Peyer's patch (tissue), 4 donors: ENCODE results near the gene NPB. TPM values are rescaled to one million over a fixed set of nuclear protein-coding genes. Genes with fewer than 3 reads are reported as not detected.
A peak's percentile ranks its signal among the peaks of the same experiment; 100 is the strongest.

Source experiments
- DNase-seq, 3 donors: peaks; one replicate each; pipeline ENCODE4 v3.0.0-alpha.2; 2017 to 2019
- H3K27ac ChIP-seq, 4 donors: fragments of 200-600 bp; sonication (generic); one replicate each; pipeline ENCODE4 v1.5.1; 2016 to 2019
- H3K27me3 ChIP-seq, 2 donors: fragments of 200-600 bp; sonication (generic); one replicate each; pipeline ENCODE4 v1.5.1; 2019
- H3K36me3 ChIP-seq, 3 donors: fragments of 200-600 bp; sonication (generic); one replicate each; pipeline ENCODE4 v1.5.1; 2016 to 2019
- H3K4me1 ChIP-seq, 4 donors: fragments of 200-600 bp; sonication (generic); one replicate each; pipeline ENCODE4 v1.5.1; 2016 to 2019
- H3K4me3 ChIP-seq, 4 donors: fragments of 200-600 bp; sonication (generic); 1 replicate in 3 of 4; 2 replicates in 1 of 4; pipeline ENCODE4 v1.5.1; 2016 to 2019; ENCODE audit warnings: mild to moderate bottlenecking in 1 of 4
- H3K9me3 ChIP-seq, 4 donors: fragments of 200-600 bp; sonication (generic); one replicate each; pipeline ENCODE4 v1.5.1; 2016 to 2019; ENCODE audit warnings: mild to moderate bottlenecking in 1 of 4
- CTCF ChIP-seq, 6 experiments: fragments of 450-650 bp in 4 of 6; fragments of 200-600 bp in 2 of 6; sonication (generic) in 1 of 6; IDR thresholded peaks; one replicate each; pipeline ENCODE4 v1.5.1; 2017 to 2019; ENCODE audit warnings: antibody characterized with exemption in 6 of 6, mild to moderate bottlenecking in 3 of 6, moderate library complexity in 1 of 6
- POLR2A ChIP-seq, 2 donors: fragments of 450-650 bp; IDR thresholded peaks; one replicate each; pipeline ENCODE4 v1.5.1; 2017; ENCODE audit warnings: antibody characterized with exemption in 2 of 2, mild to moderate bottlenecking in 2 of 2, moderate library complexity in 2 of 2
- total RNA-seq, 4 donors: library from RNA; depleted of rRNA; stranded (reverse); fragments of >200 nt; gene quantifications; one replicate each; pipeline ENCODE4 v1.1.0, GENCODE V29; 2016

The NPB gene
- total RNA-seq, 4 donors from 2014 or later = 0.76 to 1.6 TPM; not detected in 2

- H3K36me3 ChIP-seq = no peaks in the 10 kb centered on the region
- peak in 1 of 3 donors; percentile 69 for DNase-seq
- TF ChIP-seq POLR2A (IDR thresholded peaks at IDR 0.05) = no peak
- no peak for TF ChIP-seq CTCF (IDR thresholded peaks at IDR 0.05)
- H3K27ac ChIP-seq = no peak overlapping the region
- no peaks in the 10 kb centered on the region for H3K27me3 ChIP-seq
- H3K4me1 ChIP-seq = peaks cover 0 to 32% (median 16%) of the 10 kb centered on the region in 4 donors
- H3K4me3 ChIP-seq = no peak overlapping the region
- H3K9me3 ChIP-seq = no peaks in the 10 kb centered on the region
These were observed 28.4 kb downstream of the NPB start for GRCh38 chr17:81930142-81931125.

GRCh38 chr17:81931189-81931556 is 29.1 kb downstream of the NPB start:
- Histone ChIP-seq H3K27ac (no peak overlapping the region), H3K4me3 (no peak overlapping the region), H3K27me3 (no peaks in the 10 kb centered on the region), H3K36me3 (no peaks in the 10 kb centered on the region), H3K9me3 (no peaks in the 10 kb centered on the region), H3K4me1 (peaks cover 0 to 25% (median 13%) of the 10 kb centered on the region in 4 donors)
- peak in 1 of 3 donors; percentile 45 for DNase-seq
- TF ChIP-seq CTCF (IDR thresholded peaks at IDR 0.05) (no peak), POLR2A (IDR thresholded peaks at IDR 0.05) (no peak)

- no peak overlapping the region for H3K27ac ChIP-seq
These were observed 29.7 kb downstream of the NPB start for GRCh38 chr17:81931557-81932332.

GRCh38 chr17:81932333-81932983 is 30.4 kb downstream of the NPB start:
- Histone ChIP-seq H3K27ac (no peak overlapping the region), H3K27me3 (no peaks in the 10 kb centered on the region), H3K36me3 (no peaks in the 10 kb centered on the region), H3K4me1 (peaks cover 0 to 30% (median 16%) of the 10 kb centered on the region in 4 donors), H3K9me3 (no peaks in the 10 kb centered on the region), H3K4me3 (no peak overlapping the region)
- no peak for TF ChIP-seq POLR2A (IDR thresholded peaks at IDR 0.05)
- TF ChIP-seq CTCF (IDR thresholded peaks at IDR 0.05) = no peak
- no peak for DNase-seq

More at GRCh38 chr17:81931557-81932332, 29.7 kb downstream of the NPB start:
- Histone ChIP-seq H3K36me3 (no peaks in the 10 kb centered on the region), H3K27me3 (no peaks in the 10 kb centered on the region), H3K9me3 (no peaks in the 10 kb centered on the region), H3K4me3 (no peak overlapping the region), H3K4me1 (peaks cover 0 to 26% (median 14%) of the 10 kb centered on the region in 4 donors)
- DNase-seq = no peak
- TF ChIP-seq POLR2A (IDR thresholded peaks at IDR 0.05) (no peak), CTCF (IDR thresholded peaks at IDR 0.05) (no peak)

GRCh38 chr17:81933178-81933699 is 31.2 kb downstream of the NPB start:
- DNase-seq = no peak
- H3K36me3 ChIP-seq = no peaks in the 10 kb centered on the region

More at GRCh38 chr17:81933178-81933699, 31.2 kb downstream of the NPB start:
- TF ChIP-seq POLR2A (IDR thresholded peaks at IDR 0.05) (no peak), CTCF (IDR thresholded peaks at IDR 0.05) (no peak)
- Histone ChIP-seq H3K9me3 (no peaks in the 10 kb centered on the region), H3K27ac (no peak overlapping the region), H3K4me1 (peaks cover 0 to 31% (median 11%) of the 10 kb centered on the region in 4 donors), H3K27me3 (no peaks in the 10 kb centered on the region), H3K4me3 (no peak overlapping the region)
